HG02763 (cell line): ENCODE measurements around the gene PSRC1.
A peak's percentile ranks its signal among the peaks of the same experiment; 100 is the strongest.

ENCODE experiments used
- ATAC-seq: cut with Tn5 transposase; IDR thresholded peaks from one replicate; pipeline ENCODE4 v1.9.1; 2021; ENCODE audit warnings: mild to moderate bottlenecking, moderate library complexity; ENCODE audit not compliant: unreplicated experiment

Gene PSRC1

GRCh38 chr1:109259674-109260557, 23.0 kb downstream of the PSRC1 start:
- ATAC-seq: no peak

- no peak for ATAC-seq
Measured at GRCh38 chr1:109258481-109259466, 24.2 kb downstream of the PSRC1 start.

GRCh38 chr1:109257682-109258421, 25.1 kb downstream of the PSRC1 start:
- no peak for ATAC-seq

- no peak for ATAC-seq
Measured at GRCh38 chr1:109256971-109257681, 25.8 kb downstream of the PSRC1 start.

GRCh38 chr1:109256085-109256484, 26.9 kb downstream of the PSRC1 start:
- no peak for ATAC-seq

- no peak for ATAC-seq
Measured at GRCh38 chr1:109255678-109256077, 27.3 kb downstream of the PSRC1 start.

- ATAC-seq: no peak
Measured at GRCh38 chr1:109255097-109255651, 27.8 kb downstream of the PSRC1 start.

- no peak for ATAC-seq
Measured at GRCh38 chr1:109254621-109255096, 28.3 kb downstream of the PSRC1 start.

GRCh38 chr1:109253803-109254620, 28.9 kb downstream of the PSRC1 start:
- ATAC-seq: no peak

GRCh38 chr1:109252893-109253802, 29.8 kb downstream of the PSRC1 start:
- no peak for ATAC-seq

- ATAC-seq: no peak
Measured at GRCh38 chr1:109252167-109252892, 30.6 kb downstream of the PSRC1 start.

GRCh38 chr1:109251277-109252166, 31.4 kb downstream of the PSRC1 start:
- no peak for ATAC-seq

- ATAC-seq: no peak
Measured at GRCh38 chr1:109250454-109251276, 32.3 kb downstream of the PSRC1 start.

GRCh38 chr1:109249654-109250401, 33.1 kb downstream of the PSRC1 start:
- ATAC-seq: peak; percentile 35
